Measurements from ENCODE around the gene SMC1B.
A peak's percentile ranks its signal among the peaks of the same experiment; 100 is the strongest.

SMC1B gene

GRCh38 chr22:45302751-45303150 lies 110.6 kb downstream of the SMC1B start:
- TF ChIP-seq FOXP2 (optimal IDR thresholded peaks at IDR 0.05; ENCODE audit: borderline replicate concordance, extremely low read depth, extremely low read length, insufficient read depth): no peak
- TF ChIP-seq REST (IDR thresholded peaks at IDR 0.05; ENCODE audit: insufficient read depth in 1 of 2, low read depth in 2 of 2, low read length in 2 of 2): no peak
- TF ChIP-seq POLR2AphosphoS5 (IDR thresholded peaks at IDR 0.05; ENCODE audit: low read depth, low read length): no peak
- TF ChIP-seq TAF1 (IDR thresholded peaks at IDR 0.05; ENCODE audit: borderline replicate concordance, insufficient read depth, low read length): no peak
- TF ChIP-seq SIN3A (IDR thresholded peaks at IDR 0.05; ENCODE audit: borderline replicate concordance, insufficient read depth, low read length): no peak

GRCh38 chr22:45298934-45299505 lies 114.4 kb downstream of the SMC1B start:
- TF ChIP-seq TAF1 (IDR thresholded peaks at IDR 0.05; ENCODE audit: borderline replicate concordance, insufficient read depth, low read length) (no peak), SIN3A (IDR thresholded peaks at IDR 0.05; ENCODE audit: borderline replicate concordance, insufficient read depth, low read length) (no peak), POLR2AphosphoS5 (IDR thresholded peaks at IDR 0.05; ENCODE audit: low read depth, low read length) (no peak), FOXP2 (optimal IDR thresholded peaks at IDR 0.05; ENCODE audit: borderline replicate concordance, extremely low read depth, extremely low read length, insufficient read depth) (no peak), REST (IDR thresholded peaks at IDR 0.05; ENCODE audit: insufficient read depth in 1 of 2, low read depth in 2 of 2, low read length in 2 of 2) (no peak)

- TF ChIP-seq REST (IDR thresholded peaks at IDR 0.05; ENCODE audit: insufficient read depth in 1 of 2, low read depth in 2 of 2, low read length in 2 of 2) (no peak), FOXP2 (optimal IDR thresholded peaks at IDR 0.05; ENCODE audit: borderline replicate concordance, extremely low read depth, extremely low read length, insufficient read depth) (peak; percentile 3), SIN3A (IDR thresholded peaks at IDR 0.05; ENCODE audit: borderline replicate concordance, insufficient read depth, low read length) (no peak), POLR2AphosphoS5 (IDR thresholded peaks at IDR 0.05; ENCODE audit: low read depth, low read length) (no peak), TAF1 (IDR thresholded peaks at IDR 0.05; ENCODE audit: borderline replicate concordance, insufficient read depth, low read length) (no peak)
Observed at GRCh38 chr22:45296628-45297297, 116.6 kb downstream of the SMC1B start.

- TF ChIP-seq REST (IDR thresholded peaks at IDR 0.05; ENCODE audit: insufficient read depth in 1 of 2, low read depth in 2 of 2, low read length in 2 of 2): no peak
- no peak for TF ChIP-seq SIN3A (IDR thresholded peaks at IDR 0.05; ENCODE audit: borderline replicate concordance, insufficient read depth, low read length)
- TF ChIP-seq FOXP2 (optimal IDR thresholded peaks at IDR 0.05; ENCODE audit: borderline replicate concordance, extremely low read depth, extremely low read length, insufficient read depth): no peak
- no peak for TF ChIP-seq TAF1 (IDR thresholded peaks at IDR 0.05; ENCODE audit: borderline replicate concordance, insufficient read depth, low read length)
- no peak for TF ChIP-seq POLR2AphosphoS5 (IDR thresholded peaks at IDR 0.05; ENCODE audit: low read depth, low read length)
Observed at GRCh38 chr22:45295492-45295891, 117.9 kb downstream of the SMC1B start.

Data from PFSK-1 (cell line).